Measurements from ENCODE around the gene AK9. TPM values are rescaled to one million over a fixed set of nuclear protein-coding genes. Genes with fewer than 3 reads are reported as not detected.

The AK9 gene
- polyA plus RNA-seq, 1 of the 3 experiments (the other 2 are of a cell fraction) = 0.76 TPM

DNA sequence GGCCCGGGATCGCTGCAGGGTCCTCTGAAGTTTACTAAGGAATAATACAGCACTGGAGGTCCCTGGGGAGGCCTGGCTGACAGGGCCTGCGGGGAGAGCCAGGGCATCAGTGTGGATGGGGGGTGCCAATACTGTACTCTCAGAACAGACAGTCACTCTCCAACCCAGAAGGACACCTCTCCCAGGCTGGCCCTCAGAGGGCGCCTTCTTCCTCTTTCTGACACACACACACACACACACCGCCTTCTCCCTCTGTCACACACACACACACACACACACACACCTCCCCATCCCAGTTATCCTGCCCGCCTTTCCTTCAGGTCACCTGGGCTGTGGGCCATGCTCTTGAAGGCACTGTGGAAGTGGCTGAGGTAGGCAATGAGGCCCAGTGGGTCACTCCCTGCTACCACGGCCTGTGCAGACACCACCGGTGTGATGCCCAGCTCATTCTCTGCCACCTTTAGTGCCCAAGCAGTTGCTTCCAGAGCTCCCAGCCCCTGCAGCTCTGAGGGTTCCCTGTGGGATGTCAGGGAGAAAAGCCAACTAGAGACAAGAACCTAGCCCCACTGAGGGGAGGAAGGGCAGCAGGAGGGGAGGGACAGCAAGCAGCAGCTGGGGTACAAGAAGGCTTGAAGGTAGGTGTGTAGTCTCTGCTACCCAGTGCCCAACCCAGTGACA, 243.0 kb downstream of the AK9 start:
- Histone ChIP-seq H3F3A (replicated peaks; ENCODE audit: insufficient read depth) (no peaks in the 10 kb centered on the region), H3K4me1 (ENCODE audit: control insufficient read depth in 1 of 2, insufficient read depth in 2 of 2, low read depth in 1 of 2, low read length in 1 of 2) (peaks cover 0 to under 1% of the 10 kb centered on the region in 2 experiments; a peak in 1 of 4 replicates), H3K4me2 (no peak overlapping the region), H4K20me1 (ENCODE audit: insufficient read depth) (no peaks in the 10 kb centered on the region), H3K9me3 (no peaks in the 10 kb centered on the region), H3K27ac (ENCODE audit: low read depth in 2 of 2, low read length in 1 of 2) (no peak overlapping the region; a peak in 1 of 4 replicates), H3K79me2 (ENCODE audit: insufficient read depth) (no peaks in the 10 kb centered on the region; the same call in 1 of the 2 replicates), H3K36me3 (replicated peaks in 1 of 2; ENCODE audit: control insufficient read depth in 1 of 2, insufficient read depth in 2 of 2, low read length in 1 of 2) (peaks cover 10 to 54% of the 10 kb centered on the region in 2 experiments), H3K27me3 (ENCODE audit: insufficient read depth) (no peaks in the 10 kb centered on the region), H3K9me2 (no peaks in the 10 kb centered on the region), H2AFZ (ENCODE audit: low read depth) (no peak overlapping the region), H3K9ac (no peak overlapping the region), H3K4me3 (ENCODE audit: low read depth in 2 of 2, low read length in 1 of 2) (no peak overlapping the region)
- WGBS (ENCODE audit: low lambda C conversion rate) = 91% methylated on average over 8 of the region's 8 CpGs
- no peak for DNase-seq
- ChIA-PET POLR2A (interaction anchor here (0.7 to 1.5 kb wide), 2 partner anchors 7 to 16 kb away, joined by 3 to 5 read pairs; partner anchors contain the start of genes PPIL6 and SMPD2), CTCF (no interaction called here)
- no peak for TF ChIP-seq EZH2phosphoT487 (IDR thresholded peaks at IDR 0.05; ENCODE audit: borderline replicate concordance, low read depth)
- TF ChIP-seq NFIC (IDR thresholded peaks at IDR 0.05; ENCODE audit: borderline replicate concordance) = no peak
- TF ChIP-seq RAD21 (IDR thresholded peaks at IDR 0.05; ENCODE audit: low read length) = no peak
- TF ChIP-seq, protein P1, sequence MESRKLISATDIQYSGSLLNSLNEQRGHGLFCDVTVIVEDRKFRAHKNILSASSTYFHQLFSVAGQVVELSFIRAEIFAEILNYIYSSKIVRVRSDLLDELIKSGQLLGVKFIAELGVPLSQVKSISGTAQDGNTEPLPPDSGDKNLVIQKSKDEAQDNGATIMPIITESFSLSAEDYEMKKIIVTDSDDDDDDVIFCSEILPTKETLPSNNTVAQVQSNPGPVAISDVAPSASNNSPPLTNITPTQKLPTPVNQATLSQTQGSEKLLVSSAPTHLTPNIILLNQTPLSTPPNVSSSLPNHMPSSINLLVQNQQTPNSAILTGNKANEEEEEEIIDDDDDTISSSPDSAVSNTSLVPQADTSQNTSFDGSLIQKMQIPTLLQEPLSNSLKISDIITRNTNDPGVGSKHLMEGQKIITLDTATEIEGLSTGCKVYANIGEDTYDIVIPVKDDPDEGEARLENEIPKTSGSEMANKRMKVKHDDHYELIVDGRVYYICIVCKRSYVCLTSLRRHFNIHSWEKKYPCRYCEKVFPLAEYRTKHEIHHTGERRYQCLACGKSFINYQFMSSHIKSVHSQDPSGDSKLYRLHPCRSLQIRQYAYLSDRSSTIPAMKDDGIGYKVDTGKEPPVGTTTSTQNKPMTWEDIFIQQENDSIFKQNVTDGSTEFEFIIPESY (IDR thresholded peaks at IDR 0.05; ENCODE audit: borderline replicate concordance, low read depth) = no peak
- TF ChIP-seq FOXM1 (IDR thresholded peaks at IDR 0.05; ENCODE audit: low read depth) = no peak
- no peak for TF ChIP-seq TAF1 (IDR thresholded peaks at IDR 0.05; ENCODE audit: borderline replicate concordance, low read depth, low read length)
- TF ChIP-seq FOXJ3 (CRISPR knock-in tag; IDR thresholded peaks at IDR 0.05) = no peak
- no peak for TF ChIP-seq ELF1 (IDR thresholded peaks at IDR 0.05)
- TF ChIP-seq, protein P2, sequence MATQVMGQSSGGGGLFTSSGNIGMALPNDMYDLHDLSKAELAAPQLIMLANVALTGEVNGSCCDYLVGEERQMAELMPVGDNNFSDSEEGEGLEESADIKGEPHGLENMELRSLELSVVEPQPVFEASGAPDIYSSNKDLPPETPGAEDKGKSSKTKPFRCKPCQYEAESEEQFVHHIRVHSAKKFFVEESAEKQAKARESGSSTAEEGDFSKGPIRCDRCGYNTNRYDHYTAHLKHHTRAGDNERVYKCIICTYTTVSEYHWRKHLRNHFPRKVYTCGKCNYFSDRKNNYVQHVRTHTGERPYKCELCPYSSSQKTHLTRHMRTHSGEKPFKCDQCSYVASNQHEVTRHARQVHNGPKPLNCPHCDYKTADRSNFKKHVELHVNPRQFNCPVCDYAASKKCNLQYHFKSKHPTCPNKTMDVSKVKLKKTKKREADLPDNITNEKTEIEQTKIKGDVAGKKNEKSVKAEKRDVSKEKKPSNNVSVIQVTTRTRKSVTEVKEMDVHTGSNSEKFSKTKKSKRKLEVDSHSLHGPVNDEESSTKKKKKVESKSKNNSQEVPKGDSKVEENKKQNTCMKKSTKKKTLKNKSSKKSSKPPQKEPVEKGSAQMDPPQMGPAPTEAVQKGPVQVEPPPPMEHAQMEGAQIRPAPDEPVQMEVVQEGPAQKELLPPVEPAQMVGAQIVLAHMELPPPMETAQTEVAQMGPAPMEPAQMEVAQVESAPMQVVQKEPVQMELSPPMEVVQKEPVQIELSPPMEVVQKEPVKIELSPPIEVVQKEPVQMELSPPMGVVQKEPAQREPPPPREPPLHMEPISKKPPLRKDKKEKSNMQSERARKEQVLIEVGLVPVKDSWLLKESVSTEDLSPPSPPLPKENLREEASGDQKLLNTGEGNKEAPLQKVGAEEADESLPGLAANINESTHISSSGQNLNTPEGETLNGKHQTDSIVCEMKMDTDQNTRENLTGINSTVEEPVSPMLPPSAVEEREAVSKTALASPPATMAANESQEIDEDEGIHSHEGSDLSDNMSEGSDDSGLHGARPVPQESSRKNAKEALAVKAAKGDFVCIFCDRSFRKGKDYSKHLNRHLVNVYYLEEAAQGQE (IDR thresholded peaks at IDR 0.05; ENCODE audit: low read depth, low read length) = no peak
- TF ChIP-seq SMC3 (IDR thresholded peaks at IDR 0.05; ENCODE audit: low read depth, low read length) = no peak
- TF ChIP-seq TCF12 (IDR thresholded peaks at IDR 0.05) = no peak
- TF ChIP-seq MEF2A (IDR thresholded peaks at IDR 0.05; ENCODE audit: borderline replicate concordance, low read depth) = no peak
- no peak for TF ChIP-seq NRF1 (IDR thresholded peaks at IDR 0.05; ENCODE audit: low read depth, low read length)
- TF ChIP-seq YY1 (IDR thresholded peaks at IDR 0.05; ENCODE audit: low read depth) = no peak
- TF ChIP-seq EP300 (IDR thresholded peaks at IDR 0.05; ENCODE audit: borderline replicate concordance in 1 of 2, low read depth in 1 of 2, low read length in 1 of 2) = no peak
- TF ChIP-seq, protein P3, sequence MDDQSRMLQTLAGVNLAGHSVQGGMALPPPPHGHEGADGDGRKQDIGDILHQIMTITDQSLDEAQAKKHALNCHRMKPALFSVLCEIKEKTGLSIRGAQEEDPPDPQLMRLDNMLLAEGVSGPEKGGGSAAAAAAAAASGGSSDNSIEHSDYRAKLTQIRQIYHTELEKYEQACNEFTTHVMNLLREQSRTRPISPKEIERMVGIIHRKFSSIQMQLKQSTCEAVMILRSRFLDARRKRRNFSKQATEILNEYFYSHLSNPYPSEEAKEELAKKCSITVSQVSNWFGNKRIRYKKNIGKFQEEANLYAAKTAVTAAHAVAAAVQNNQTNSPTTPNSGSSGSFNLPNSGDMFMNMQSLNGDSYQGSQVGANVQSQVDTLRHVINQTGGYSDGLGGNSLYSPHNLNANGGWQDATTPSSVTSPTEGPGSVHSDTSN (IDR thresholded peaks at IDR 0.05) = no peak
- no peak for TF ChIP-seq GABPA (IDR thresholded peaks at IDR 0.05; ENCODE audit: low read depth)
- no peak for TF ChIP-seq RFX5 (IDR thresholded peaks at IDR 0.05; ENCODE audit: low read length)
